ENCODE results near the gene MEGF6.

DNA sequence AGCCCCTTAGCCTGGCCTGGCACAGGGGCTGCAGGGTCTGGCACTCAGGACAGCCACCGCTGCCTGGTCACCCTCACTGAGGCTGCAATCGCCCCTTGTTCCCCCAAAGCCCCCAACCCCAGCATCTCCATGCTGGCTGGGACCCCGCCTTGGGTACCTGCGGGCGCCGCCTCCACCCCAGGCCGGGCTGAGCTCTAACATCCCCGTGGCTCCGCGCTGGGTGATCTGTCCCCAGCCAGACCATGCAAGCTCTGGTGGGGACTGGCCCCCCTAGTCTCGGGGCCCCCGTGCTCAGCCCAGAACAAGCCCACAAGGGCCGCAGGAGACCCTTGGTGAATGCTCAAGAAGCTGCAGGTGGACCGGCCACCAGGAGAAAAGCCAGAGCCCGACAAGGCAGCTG is 62.4 kb downstream of the MEGF6 start:
- TF ChIP-seq CEBPB (tag; IDR thresholded peaks at IDR 0.05) (no peak), SMARCB1 (IDR thresholded peaks at IDR 0.05; ENCODE audit: insufficient read length, low read depth) (no peak), EZH2 (IDR thresholded peaks at IDR 0.05; ENCODE audit: borderline replicate concordance, low read depth, low read length) (no peak), SIX5 (IDR thresholded peaks at IDR 0.05; ENCODE audit: borderline replicate concordance in 1 of 2, insufficient read depth in 1 of 2, low read depth in 1 of 2, low read length in 2 of 2) (no peak)

All from K562 (cell line).